GM12878 (cell line): ENCODE results near the gene FAT1. TPM values are rescaled to one million over a fixed set of nuclear protein-coding genes. Genes with fewer than 3 reads are reported as not detected.

ENCODE experiments used
- ATAC-seq: fragments of 200-7000 bp; cut with Tn5 transposase; 3 replicates; pipeline ENCODE4 v1.9.1; 2020; ENCODE audit warnings: mild to moderate bottlenecking, moderate library complexity
- BruUV-seq: library from RNA; stranded (reverse); fragments of 400-500 nt; replicated peaks from 2 replicates; lab custom pipeline; 2021; lab: Mats Ljungman, UMichigan
- CTCF ChIA-PET: fragments of 300-600 bp; sonication (Branson Sonifier 250); formaldehyde crosslinking; extraction: SDS; loops from one replicate; lab custom pipeline; 2021; ENCODE audit warnings: inconsistent platforms; lab: Yijun Ruan, JAX
- POLR2A ChIA-PET: fragments of 350-600 bp; formaldehyde crosslinking; extraction: SDS; loops from one replicate; lab custom pipeline; 2021; ENCODE audit warnings: inconsistent platforms; lab: Charles Lee
- RAD21 ChIA-PET: fragments of 300-600 bp; sonication (Branson Sonifier 250); formaldehyde crosslinking; loops from one replicate; lab custom pipeline; 2023; ENCODE audit warnings: antibody characterized with exemption; ENCODE audit not compliant: unreplicated experiment; lab: Charles Lee
- SMC1A ChIA-PET: fragments of 300-600 bp; sonication (Branson Sonifier 250); formaldehyde crosslinking; loops from one replicate; lab custom pipeline; 2023; ENCODE audit not compliant: unreplicated experiment, uncharacterized antibody; lab: Charles Lee
- DNase-seq: peaks from one replicate; pipeline ENCODE4 v3.0.0-alpha.2; 2011; ENCODE audit warnings: low read depth, low spot score
- FAIRE-seq: peaks from 3 replicates; lab custom pipeline; 2011; peaks lifted over from hg19 to GRCh38; lab: Jason Lieb, UNC
- H2AFZ ChIP-seq: 2 replicates; pipeline ENCODE4 v1.6.0; 2011; ENCODE audit warnings: low read depth, low read length, control low read depth; ENCODE audit not compliant: control insufficient read depth
- H3K27ac ChIP-seq: 2 replicates; pipeline ENCODE4 v1.5.1; 2011; ENCODE audit warnings: control low read depth; ENCODE audit not compliant: control insufficient read depth, insufficient read depth
- H3K27me3 ChIP-seq, 2 experiments: replicated peaks in 1 of 2; 2 replicates each; pipeline versions ENCODE4 v1.6.0 to v1.6.1; 2011; ENCODE audit warnings: low read length in 1 of 2; ENCODE audit not compliant: control insufficient read depth in 2 of 2, insufficient read depth in 2 of 2
- H3K36me3 ChIP-seq, 2 experiments: 2 replicates each; pipeline ENCODE4 v1.5.1; 2011; ENCODE audit warnings: low read length in 1 of 2; ENCODE audit not compliant: control insufficient read depth in 2 of 2, insufficient read depth in 2 of 2
- H3K4me1 ChIP-seq: 2 replicates; pipeline ENCODE4 v1.6.1; 2011; ENCODE audit warnings: mild to moderate bottlenecking, low read length, moderate library complexity, mixed read lengths; ENCODE audit not compliant: control insufficient read depth, insufficient read depth
- H3K4me2 ChIP-seq: 2 replicates; pipeline ENCODE4 v1.6.0; 2011; ENCODE audit warnings: control low read depth; ENCODE audit not compliant: control insufficient read depth, insufficient read depth
- H3K4me3 ChIP-seq: fragments of 200-600 bp; sonication (generic); 2 replicates; pipeline ENCODE4 v1.5.1; 2016
- H3K79me2 ChIP-seq: 2 replicates; pipeline ENCODE4 v1.6.0; 2011; ENCODE audit warnings: low read length; ENCODE audit not compliant: control insufficient read depth, insufficient read depth
- H3K9ac ChIP-seq: 2 replicates; pipeline ENCODE4 v1.8.0; 2011; ENCODE audit warnings: low read length, control low read depth, mixed read lengths; ENCODE audit not compliant: control insufficient read depth, insufficient read depth
- H3K9me3 ChIP-seq: replicated peaks from 3 replicates; pipeline ENCODE4 v1.5.1; 2011; ENCODE audit warnings: mild to moderate bottlenecking, low read length; ENCODE audit not compliant: control insufficient read depth, insufficient read depth
- H4K20me1 ChIP-seq: 2 replicates; pipeline ENCODE4 v1.6.0; 2011; ENCODE audit not compliant: control insufficient read depth, insufficient read depth
- ATF7 ChIP-seq: fragments of 450-650 bp; IDR thresholded peaks from 2 replicates; pipeline ENCODE4 v1.6.1; 2016; ENCODE audit warnings: low read depth, mild to moderate bottlenecking
- IKZF2 ChIP-seq, 2 experiments: fragments of 450-650 bp; IDR thresholded peaks; 2 replicates each; pipeline ENCODE4 v1.6.1; 2017; ENCODE audit warnings: mild to moderate bottlenecking in 2 of 2, moderate library complexity in 2 of 2
- NFYB ChIP-seq: IDR thresholded peaks from 2 replicates; pipeline ENCODE4 v1.6.1; 2011; ENCODE audit warnings: low read depth, mild to moderate bottlenecking, low read length, improper control_type of control experiment, moderate library complexity; ENCODE audit not compliant: insufficient read depth
- RAD51 ChIP-seq: fragments of 450-650 bp; IDR thresholded peaks from 2 replicates; pipeline ENCODE4 v1.6.1; 2016; ENCODE audit warnings: moderate library complexity, mild to moderate bottlenecking, inconsistent platforms
- SRF ChIP-seq, 2 experiments: IDR thresholded peaks; 2 replicates each; pipeline ENCODE4 v1.6.1; 2011; ENCODE audit warnings: low read depth in 2 of 2, low read length in 2 of 2, mild to moderate bottlenecking in 1 of 2, moderate library complexity in 1 of 2
- TCF12 ChIP-seq: IDR thresholded peaks from 2 replicates; pipeline ENCODE4 v1.6.1; 2011; ENCODE audit warnings: low read depth, mild to moderate bottlenecking, low read length
- ZNF217 ChIP-seq: fragments of 450-650 bp; IDR thresholded peaks from 2 replicates; pipeline ENCODE4 v1.6.1; 2017; ENCODE audit warnings: antibody characterized with exemption, mild to moderate bottlenecking
- ZNF24 ChIP-seq: fragments of 450-650 bp; IDR thresholded peaks from 2 replicates; pipeline ENCODE4 v1.6.1; 2017; ENCODE audit warnings: antibody characterized with exemption, mild to moderate bottlenecking
- WGBS: methylation state at CpG from one replicate; pipeline ENCODE4 v1.1.6; 2016; ENCODE audit warnings: low lambda C conversion rate; ENCODE audit not compliant: insufficient replicate concordance, insufficient coverage; ENCODE audit errors: missing lambda C conversion rate; 5-methylcytosine and 5-hydroxymethylcytosine counted together
- in situ Hi-C: fragments of 300-500 bp; cut with MboI; formaldehyde crosslinking; loops from 9 replicates; pipeline ENCODE4 v1.14.3; 2018; ENCODE audit warnings: mixed read lengths
- intact Hi-C: fragments of 100-400 bp; cut with micrococcal nuclease; formaldehyde crosslinking; loops from one replicate; pipeline ENCODE4 v1.14.2; 2022; ENCODE audit not compliant: unreplicated experiment
- polyA plus RNA-seq, 11 experiments: library from polyadenylated mRNA; depleted of rRNA in 4 of 11; unstranded in 6 of 11; stranded (reverse) in 5 of 11; fragments of >200 nt; fragmentation: Nextera tagmentation in 4 of 11; fragmentation: Illumina TruSeq in 1 of 11; extraction: Ambion mirVana in 4 of 11; extraction: Trizol in 1 of 11; gene quantifications; 1 replicate in 1 of 11; 2 replicates in 10 of 11; pipeline versions ENCODE4 v1.2.1 to v1.2.3, GENCODE V29; 2011 to 2016; ENCODE audit warnings: inconsistent platforms in 2 of 11, missing spikeins in 2 of 11, low read depth in 1 of 11
- total RNA-seq, 4 experiments: library from RNA; depleted of rRNA in 3 of 4; stranded (reverse); fragments of >200 nt in 3 of 4; fragmentation: Illumina TruSeq in 1 of 4; extraction: Trizol in 1 of 4; gene quantifications; 2 replicates each; pipeline versions ENCODE4 v1.2.1 to v1.2.3, GENCODE V29; 2013 to 2021
- TF ChIP-seq, protein P1 (sequence below): fragments of 150-350 bp; IDR thresholded peaks from 2 replicates; pipeline ENCODE4 v1.6.1; 2014; ENCODE audit warnings: mild to moderate bottlenecking, low read depth, low read length
- TF ChIP-seq, protein P2 (sequence below): fragments of 450-650 bp; conservative IDR thresholded peaks from 2 replicates; pipeline ENCODE4 v1.6.1; 2017; ENCODE audit warnings: mild to moderate bottlenecking, moderate library complexity
- TF ChIP-seq, protein P3 (sequence below): IDR thresholded peaks from 2 replicates; pipeline ENCODE4 v1.6.1; 2012; ENCODE audit warnings: low read depth, low read length, improper control_type of control experiment

The FAT1 gene
- total and polyA plus RNA-seq, 10 of the 15 experiments (the other 5 are each of a cell fraction or from before 2014, with no cell fraction given), result 0.04 to 11.8 (median 0.11) TPM; not detected in 1

DNA sequence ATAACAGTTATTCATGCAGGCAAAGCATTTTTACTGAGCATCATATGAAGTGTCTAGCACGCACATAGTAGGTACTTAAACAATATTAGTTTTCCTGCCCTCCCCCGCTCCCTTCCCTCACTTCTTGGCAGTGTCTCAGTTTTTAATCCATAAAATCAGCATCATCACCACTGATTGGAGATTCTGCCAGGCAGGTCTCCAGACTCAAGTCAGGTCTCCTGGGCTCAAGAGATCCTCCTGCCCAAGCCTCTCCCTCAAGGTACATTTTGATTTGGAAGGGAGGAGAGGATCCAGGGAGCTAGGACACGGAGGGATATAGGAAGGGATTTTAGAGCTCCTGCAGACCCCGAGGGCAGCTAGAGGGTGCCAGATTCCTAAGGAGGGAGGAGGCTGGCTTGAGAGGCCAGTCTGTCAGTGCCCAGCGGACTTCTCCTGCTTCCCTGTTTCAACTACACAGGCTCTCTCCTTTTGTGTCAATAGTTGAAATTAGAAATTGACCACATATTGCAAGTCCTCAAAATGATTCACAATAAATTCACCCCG, 4.4 kb upstream of the FAT1 start:
- RAD21 ChIA-PET, result no interaction called here
- WGBS, result 36% methylated on average over 6 of the region's 6 CpGs
- no peaks in the 10 kb centered on the region for H3K27me3 ChIP-seq
- no peak for TF ChIP-seq ZNF24
- TF ChIP-seq ATF7, result no peak
- TF ChIP-seq, protein P1, sequence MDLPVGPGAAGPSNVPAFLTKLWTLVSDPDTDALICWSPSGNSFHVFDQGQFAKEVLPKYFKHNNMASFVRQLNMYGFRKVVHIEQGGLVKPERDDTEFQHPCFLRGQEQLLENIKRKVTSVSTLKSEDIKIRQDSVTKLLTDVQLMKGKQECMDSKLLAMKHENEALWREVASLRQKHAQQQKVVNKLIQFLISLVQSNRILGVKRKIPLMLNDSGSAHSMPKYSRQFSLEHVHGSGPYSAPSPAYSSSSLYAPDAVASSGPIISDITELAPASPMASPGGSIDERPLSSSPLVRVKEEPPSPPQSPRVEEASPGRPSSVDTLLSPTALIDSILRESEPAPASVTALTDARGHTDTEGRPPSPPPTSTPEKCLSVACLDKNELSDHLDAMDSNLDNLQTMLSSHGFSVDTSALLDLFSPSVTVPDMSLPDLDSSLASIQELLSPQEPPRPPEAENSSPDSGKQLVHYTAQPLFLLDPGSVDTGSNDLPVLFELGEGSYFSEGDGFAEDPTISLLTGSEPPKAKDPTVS, result no peak
- TF ChIP-seq, protein P2, sequence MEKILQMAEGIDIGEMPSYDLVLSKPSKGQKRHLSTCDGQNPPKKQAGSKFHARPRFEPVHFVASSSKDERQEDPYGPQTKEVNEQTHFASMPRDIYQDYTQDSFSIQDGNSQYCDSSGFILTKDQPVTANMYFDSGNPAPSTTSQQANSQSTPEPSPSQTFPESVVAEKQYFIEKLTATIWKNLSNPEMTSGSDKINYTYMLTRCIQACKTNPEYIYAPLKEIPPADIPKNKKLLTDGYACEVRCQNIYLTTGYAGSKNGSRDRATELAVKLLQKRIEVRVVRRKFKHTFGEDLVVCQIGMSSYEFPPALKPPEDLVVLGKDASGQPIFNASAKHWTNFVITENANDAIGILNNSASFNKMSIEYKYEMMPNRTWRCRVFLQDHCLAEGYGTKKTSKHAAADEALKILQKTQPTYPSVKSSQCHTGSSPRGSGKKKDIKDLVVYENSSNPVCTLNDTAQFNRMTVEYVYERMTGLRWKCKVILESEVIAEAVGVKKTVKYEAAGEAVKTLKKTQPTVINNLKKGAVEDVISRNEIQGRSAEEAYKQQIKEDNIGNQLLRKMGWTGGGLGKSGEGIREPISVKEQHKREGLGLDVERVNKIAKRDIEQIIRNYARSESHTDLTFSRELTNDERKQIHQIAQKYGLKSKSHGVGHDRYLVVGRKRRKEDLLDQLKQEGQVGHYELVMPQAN, result no peak
- no peak for TF ChIP-seq IKZF2 (IDR thresholded peaks at IDR 0.05)
- TF ChIP-seq TCF12, result no peak
- TF ChIP-seq ZNF217, result no peak
- no peak for TF ChIP-seq NFYB
- TF ChIP-seq, protein P3, sequence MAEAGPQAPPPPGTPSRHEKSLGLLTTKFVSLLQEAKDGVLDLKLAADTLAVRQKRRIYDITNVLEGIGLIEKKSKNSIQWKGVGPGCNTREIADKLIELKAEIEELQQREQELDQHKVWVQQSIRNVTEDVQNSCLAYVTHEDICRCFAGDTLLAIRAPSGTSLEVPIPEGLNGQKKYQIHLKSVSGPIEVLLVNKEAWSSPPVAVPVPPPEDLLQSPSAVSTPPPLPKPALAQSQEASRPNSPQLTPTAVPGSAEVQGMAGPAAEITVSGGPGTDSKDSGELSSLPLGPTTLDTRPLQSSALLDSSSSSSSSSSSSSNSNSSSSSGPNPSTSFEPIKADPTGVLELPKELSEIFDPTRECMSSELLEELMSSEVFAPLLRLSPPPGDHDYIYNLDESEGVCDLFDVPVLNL, result no peak
- TF ChIP-seq SRF (IDR thresholded peaks at IDR 0.05; ENCODE audit: low read depth in 2 of 2, low read length in 2 of 2), result no peak
- no peak for TF ChIP-seq RAD51
- TF ChIP-seq, all 136 proteins: peak for 0
- Histone ChIP-seq H2AFZ (no peak overlapping the region), H3K9ac (no peak overlapping the region), H3K9me3 (no peaks in the 10 kb centered on the region; the same call in 2 of the 3 replicates), H4K20me1 (no peaks in the 10 kb centered on the region), H3K4me3 (no peak overlapping the region), H3K36me3 (no peaks in the 10 kb centered on the region), H3K4me2 (no peak overlapping the region), H3K79me2 (no peaks in the 10 kb centered on the region), H3K27ac (no peak overlapping the region), H3K4me1 (no peaks in the 10 kb centered on the region)
- no TSS peak for BruUV-seq
- FAIRE-seq (no peak), DNase-seq (no peak), ATAC-seq (no peak)
- ChIA-PET SMC1A (no interaction called here), CTCF (no interaction called here), POLR2A (no interaction called here)
- intact Hi-C loops, result no loop called here
- in situ Hi-C loops, result no loop called here
